Measurements from ENCODE around the gene IL31. TPM values are rescaled to one million over a fixed set of nuclear protein-coding genes. Genes with fewer than 3 reads are reported as not detected.
"Not testable (repeated sequence)": the region's sequence is repeated elsewhere in the genome, so short reads cannot be mapped to it uniquely, and the experiment has no call there.

The IL31 gene
- total RNA-seq, 1 experiment from 2014 or later, result not detected

GRCh38 chr12:122184517-122184916 is 10.5 kb upstream of the IL31 start:
- POLR2A ChIA-PET (ENCODE audit: low non-redundant PET), result no interaction called here
- CTCF ChIA-PET, result no interaction called here
- no peaks in the 10 kb centered on the region for H3K4me1 ChIP-seq (ENCODE audit: insufficient read depth, low read length, poor library complexity, severe bottlenecking)
- DNase-seq (ENCODE audit: low spot score), result no peak
- H3K36me3 ChIP-seq (ENCODE audit: insufficient read depth, low read length, poor library complexity, severe bottlenecking), result no peaks in the 10 kb centered on the region
- no TSS peak for BruUV-seq (replicated peaks)
- TF ChIP-seq EZH2 (IDR thresholded peaks at IDR 0.05; ENCODE audit: borderline replicate concordance, low read depth, low read length, poor library complexity, severe bottlenecking) (no peak), CTCF (conservative IDR thresholded peaks at IDR 0.05; ENCODE audit: low read depth, low read length) (no peak)
- H3K27me3 ChIP-seq (replicated peaks; ENCODE audit: insufficient read depth, low read depth, low read length, poor library complexity), result no peaks in the 10 kb centered on the region
- no peak overlapping the region for H3K4me3 ChIP-seq (ENCODE audit: low read depth, low read length, poor library complexity, severe bottlenecking)
- intact Hi-C loops (cut with micrococcal nuclease; ENCODE audit: unreplicated experiment), result no loop called here
- no peak overlapping the region for H3K27ac ChIP-seq (ENCODE audit: low read depth, low read length, poor library complexity, severe bottlenecking)
- no peaks in the 10 kb centered on the region for H3K9me3 ChIP-seq (ENCODE audit: low read depth, low read length, poor library complexity, severe bottlenecking)

- DNase-seq (ENCODE audit: low spot score), result no peak
- peak overlapping the region; percentile 46 for H3K4me3 ChIP-seq (ENCODE audit: low read depth, low read length, poor library complexity, severe bottlenecking)
- no peaks in the 10 kb centered on the region for H3K9me3 ChIP-seq (ENCODE audit: low read depth, low read length, poor library complexity, severe bottlenecking)
- no peaks in the 10 kb centered on the region for H3K4me1 ChIP-seq (ENCODE audit: insufficient read depth, low read length, poor library complexity, severe bottlenecking)
- no peaks in the 10 kb centered on the region for H3K36me3 ChIP-seq (ENCODE audit: insufficient read depth, low read length, poor library complexity, severe bottlenecking)
- POLR2A ChIA-PET (ENCODE audit: low non-redundant PET), result no interaction called here
- no TSS peak for BruUV-seq (replicated peaks)
- H3K27me3 ChIP-seq (replicated peaks; ENCODE audit: insufficient read depth, low read depth, low read length, poor library complexity), result no peaks in the 10 kb centered on the region
- TF ChIP-seq CTCF (conservative IDR thresholded peaks at IDR 0.05; ENCODE audit: low read depth, low read length) (no peak), EZH2 (IDR thresholded peaks at IDR 0.05; ENCODE audit: borderline replicate concordance, low read depth, low read length, poor library complexity, severe bottlenecking) (no peak)
- no peak overlapping the region for H3K27ac ChIP-seq (ENCODE audit: low read depth, low read length, poor library complexity, severe bottlenecking)
- CTCF ChIA-PET, result no interaction called here
- intact Hi-C loops (cut with micrococcal nuclease; ENCODE audit: unreplicated experiment), result no loop called here
Observed at GRCh38 chr12:122183588-122183940, 9.5 kb upstream of the IL31 start.

DNA sequence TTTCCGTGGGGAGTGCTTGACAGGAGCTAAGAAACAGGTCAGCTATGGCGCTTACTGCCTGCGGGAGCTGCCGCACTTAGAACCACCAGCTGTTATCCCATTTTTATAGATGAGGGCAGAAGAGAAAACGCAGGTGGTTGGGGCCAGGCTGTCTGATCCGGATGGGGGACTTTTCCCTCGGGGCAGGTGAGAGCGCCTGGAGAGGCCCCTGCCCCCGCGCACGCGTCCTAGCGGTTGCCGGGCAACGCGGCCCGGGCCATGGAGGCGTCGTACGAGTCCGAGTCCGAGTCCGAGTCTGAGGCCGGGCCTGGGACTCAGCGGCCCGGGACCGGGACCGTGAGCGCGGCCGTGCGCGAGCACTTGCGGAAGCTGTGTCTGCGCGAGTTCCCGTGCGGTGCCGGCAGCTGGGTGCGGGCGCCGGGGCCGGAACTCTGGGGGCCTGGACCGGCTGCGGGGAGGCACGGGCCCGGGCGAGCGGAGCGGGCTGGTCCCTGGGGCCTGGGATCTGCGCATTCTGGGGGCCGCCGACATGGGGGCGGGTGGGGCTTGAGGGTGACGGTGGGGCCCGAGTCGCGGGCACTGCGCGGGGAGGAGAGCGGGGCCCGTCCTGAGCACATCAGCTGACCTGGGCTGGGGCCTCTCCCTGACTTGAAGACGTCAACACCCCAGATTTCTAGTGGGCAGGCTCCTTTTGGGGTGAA is 9.0 kb upstream of the IL31 start, which contains the start of gene LRRC43:
LRRC43 (plus strand) TSS at position 237 of the 701 bp plus-strand sequence; CDS start at position 259, 22 bp downstream.
- intact Hi-C loops (cut with micrococcal nuclease; ENCODE audit: unreplicated experiment), result no loop called here
- no peak for TF ChIP-seq CTCF (conservative IDR thresholded peaks at IDR 0.05; ENCODE audit: low read depth, low read length)
- no peak for TF ChIP-seq EZH2 (IDR thresholded peaks at IDR 0.05; ENCODE audit: borderline replicate concordance, low read depth, low read length, poor library complexity, severe bottlenecking)
- POLR2A ChIA-PET (ENCODE audit: low non-redundant PET), result no interaction called here

DNA sequence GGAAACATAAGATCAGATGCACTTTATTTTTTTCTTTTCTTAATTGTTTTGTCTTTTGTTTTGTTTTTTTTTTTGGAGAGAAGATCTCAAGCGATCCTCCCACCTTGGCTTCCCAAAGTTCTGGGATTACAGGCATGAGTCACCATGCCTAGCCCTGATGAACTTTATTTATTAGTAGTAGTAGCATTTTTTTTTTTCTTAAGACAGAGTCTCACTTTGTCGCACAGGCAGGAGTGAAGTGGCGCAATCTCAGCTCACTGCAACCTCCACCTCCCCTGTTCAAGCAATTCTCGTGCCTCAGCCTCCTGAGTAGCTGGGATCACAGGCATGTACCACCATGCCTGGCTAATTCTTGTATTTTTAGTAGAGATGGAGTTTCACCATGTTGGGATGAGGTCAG is 2.5 kb upstream of the IL31 start:
- H3K4me1 ChIP-seq (ENCODE audit: insufficient read depth, low read length, poor library complexity, severe bottlenecking); DNase-seq (ENCODE audit: low spot score); CTCF ChIA-PET; H3K4me3 ChIP-seq (ENCODE audit: low read depth, low read length, poor library complexity, severe bottlenecking); POLR2A ChIA-PET (ENCODE audit: low non-redundant PET); H3K36me3 ChIP-seq (ENCODE audit: insufficient read depth, low read length, poor library complexity, severe bottlenecking); H3K27ac ChIP-seq (ENCODE audit: low read depth, low read length, poor library complexity, severe bottlenecking); H3K9me3 ChIP-seq (ENCODE audit: low read depth, low read length, poor library complexity, severe bottlenecking); intact Hi-C loops (cut with micrococcal nuclease; ENCODE audit: unreplicated experiment); BruUV-seq (replicated peaks); H3K27me3 ChIP-seq (replicated peaks; ENCODE audit: insufficient read depth, low read depth, low read length, poor library complexity): not testable (repeated sequence)

More for the DNA sequence above, 9.0 kb upstream of the IL31 start, which contains the start of gene LRRC43:
- no peak for DNase-seq (ENCODE audit: low spot score)
- no peaks in the 10 kb centered on the region for H3K4me1 ChIP-seq (ENCODE audit: insufficient read depth, low read length, poor library complexity, severe bottlenecking)
- no peaks in the 10 kb centered on the region for H3K9me3 ChIP-seq (ENCODE audit: low read depth, low read length, poor library complexity, severe bottlenecking)
- H3K4me3 ChIP-seq (ENCODE audit: low read depth, low read length, poor library complexity, severe bottlenecking), result peak within 1 kb of the TSS; percentile 46
- H3K36me3 ChIP-seq (ENCODE audit: insufficient read depth, low read length, poor library complexity, severe bottlenecking), result no peaks in the 10 kb centered on the region
- H3K27ac ChIP-seq (ENCODE audit: low read depth, low read length, poor library complexity, severe bottlenecking), result no peak within 1 kb of the TSS
- BruUV-seq (replicated peaks), result no TSS peak
- no peaks in the 10 kb centered on the region for H3K27me3 ChIP-seq (replicated peaks; ENCODE audit: insufficient read depth, low read depth, low read length, poor library complexity)
- CTCF ChIA-PET, result no interaction called here

All from A673 (cell line).